SU-DHL-6 (cell line): ENCODE measurements around the gene LRP3.

Experiments used
- CTCF ChIP-seq: fragments of 200-600 bp; sonication (generic); IDR thresholded peaks from one replicate; pipeline ENCODE4 v1.5.1; 2017; ENCODE audit warnings: antibody characterized with exemption, mild to moderate bottlenecking, low read length, moderate library complexity; ENCODE audit not compliant: insufficient read depth, poor library complexity, severe bottlenecking
- EZH2phosphoT487 ChIP-seq: fragments of 200-600 bp; sonication (generic), shearing (Covaris generic); conservative IDR thresholded peaks from 2 replicates; pipeline ENCODE4 v1.6.1; 2018; ENCODE audit warnings: mild to moderate bottlenecking, antibody characterized with exemption, low read length, moderate library complexity, mixed read lengths

GRCh38 chr19:33187183-33187540 is 7.0 kb upstream of the LRP3 start:
- TF ChIP-seq CTCF: no peak
- no peak for TF ChIP-seq EZH2phosphoT487
